Heart left ventricle (tissue), 16 donors: Measurements from ENCODE around the gene KRTAP5-1. TPM values are rescaled to one million over a fixed set of nuclear protein-coding genes. Genes with fewer than 3 reads are reported as not detected.

ENCODE experiments used
- ATAC-seq, 4 donors: fragments of 200-7000 bp; cut with Tn5 transposase; one replicate each; pipeline ENCODE4 v1.9.1; 2020 to 2022; ENCODE audit warnings: moderate library complexity in 4 of 4, mild to moderate bottlenecking in 3 of 4, moderate number of reproducible peaks in 1 of 4
- DNase-seq, 5 donors: peaks; one replicate each; pipeline ENCODE4 v3.0.0-alpha.2; 2020
- H3K27ac ChIP-seq, 12 donors: fragments of 200-600 bp; sonication (generic) in 4 of 12; one replicate each; pipeline versions ENCODE4 v1.5.0 to v1.8.0; 2016 to 2022; ENCODE audit warnings: mild to moderate bottlenecking in 2 of 12
- H3K27me3 ChIP-seq, 9 donors: fragments of 200-600 bp; sonication (generic) in 2 of 9; one replicate each; pipeline versions ENCODE4 v1.5.1 to v1.8.0; 2016 to 2022; ENCODE audit warnings: mild to moderate bottlenecking in 3 of 9
- H3K36me3 ChIP-seq, 9 donors: fragments of 200-600 bp; sonication (generic) in 2 of 9; one replicate each; pipeline versions ENCODE4 v1.5.0 to v1.8.0; 2018 to 2022; ENCODE audit warnings: mild to moderate bottlenecking in 2 of 9
- H3K4me1 ChIP-seq, 12 donors: fragments of 200-600 bp; sonication (generic) in 4 of 12; one replicate each; pipeline versions ENCODE4 v1.5.0 to v1.8.0; 2016 to 2022; ENCODE audit warnings: mild to moderate bottlenecking in 3 of 12
- H3K4me3 ChIP-seq, 12 donors: fragments of 200-600 bp; sonication (generic) in 4 of 12; one replicate each; pipeline versions ENCODE4 v1.5.0 to v1.8.0; 2017 to 2022; ENCODE audit warnings: mild to moderate bottlenecking in 9 of 12, moderate library complexity in 4 of 12
- H3K9me3 ChIP-seq, 12 donors: fragments of 200-600 bp; sonication (generic) in 4 of 12; one replicate each; pipeline versions ENCODE4 v1.5.0 to v1.8.0; 2016 to 2022; ENCODE audit warnings: mild to moderate bottlenecking in 1 of 12
- POLR2A ChIP-seq, 2 donors: fragments of 450-650 bp; IDR thresholded peaks; one replicate each; pipeline ENCODE4 v1.6.1; 2017; ENCODE audit warnings: antibody characterized with exemption in 2 of 2, mild to moderate bottlenecking in 2 of 2, moderate library complexity in 2 of 2
- WGBS, 4 donors: extraction: QIAGEN DNeasy Blood & Tissue Kit in 2 of 4; methylation state at CpG; one replicate each; pipeline versions ENCODE4 v1.1.5 to v1.1.7; 2013 to 2018; 5-methylcytosine and 5-hydroxymethylcytosine counted together
- intact Hi-C, 10 donors: fragments of 100-400 bp; cut with DNase I; formaldehyde crosslinking; loops; one replicate each; pipeline versions ENCODE4 v1.11.1 to v1.14.2; 2022
- polyA plus RNA-seq, 2 donors: library from polyadenylated mRNA; stranded (reverse); fragments of 200-250 nt; gene quantifications; one replicate each; pipeline ENCODE4 v1.2.3, GENCODE V29; 2013
- total RNA-seq, 9 donors: library from RNA; depleted of rRNA in 2 of 9; stranded (reverse); fragments of >200 nt in 2 of 9; fragmentation: NEBNext Ultra II Directional in 3 of 9; extraction: Animal tissue kit (Norgen Biotek cat#: 25700) in 3 of 9; gene quantifications; one replicate each; pipeline versions ENCODE4 v1.1.0 to v1.2.4, GENCODE V29; 2016 to 2023
- TF ChIP-seq, protein P1 (sequence below), 12 donors: fragments of 200-600 bp; sonication (generic) in 4 of 12; IDR thresholded peaks; one replicate each; pipeline versions ENCODE4 v1.5.0 to v1.8.0; 2018 to 2022; ENCODE audit warnings: antibody characterized with exemption in 12 of 12, mild to moderate bottlenecking in 5 of 12
- donor health status: ischemic (EF 13 %, LVEDD 7.1; RV severe dilation, severe dysfunction).
- donor health status: healthy with polysubstance abuse.
- donor health status: DM: no; HTN: yes; CAD: no.
- donor health status: DM: no; HTN: no; CAD: no.
- donor health status: ischemic (EF 25% LVEDD 6.9; RV normal size, moderate dysfunction).
- donor health status: ischemic (EF 25% LVEDD 5.7; RV mildly dilated, moderate dysfunction).
- donor health status: healthy.
- donor health status: DM: yes; HTN: yes; CAD: no.
- donor health status: ischemic (EF 35%, LVEDD 5.7; RV mildly dilated, moderate dysfunction).
- donor health status: nonischemic (EF 11% LVEDD 7.7; RV severe dilation, severe dysfunction).
- donor health status: DM: yes; HTN: yes; CAD: no.
- donor health status: PGD.
- donor health status: ischemic (EF 29% LVEDD 5.4; RV normal size, mild dysfunction).
- donor health status: nonischemic (EF 23%, LVEDD 6.1; RV moderate dilation, normal function).

Gene KRTAP5-1
- total and polyA plus RNA-seq, 11 donors: not detected

DNA sequence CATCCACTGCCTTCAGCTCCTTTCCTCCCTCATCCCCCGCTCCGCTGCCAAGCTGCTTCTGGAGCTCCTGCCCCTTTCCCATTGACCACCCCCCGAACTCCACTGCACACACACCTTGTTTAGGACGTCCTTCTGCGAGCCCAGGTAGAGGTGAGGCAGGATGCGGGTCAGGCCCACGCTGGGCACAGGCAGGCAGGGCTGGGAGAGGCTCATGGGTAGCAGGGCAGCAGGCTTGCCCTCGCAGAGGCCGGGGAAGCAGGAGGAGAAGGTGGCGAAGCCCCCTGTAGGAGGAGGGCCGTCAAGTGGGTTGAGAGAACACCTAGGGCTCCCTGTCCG, 26.3 kb downstream of the KRTAP5-1 start:
- no peaks in the 10 kb centered on the region for H3K27me3 ChIP-seq
- H3K27ac ChIP-seq: peak overlapping the region; percentile 78 to 99 (median 88)
- intact Hi-C loops: loop anchor here in 1 of 10 donors (2.0 kb wide), 1 partner anchor 14 kb away; the partner anchor contains the start of gene DUSP8
- DNase-seq: no peak
- H3K9me3 ChIP-seq: no peaks in the 10 kb centered on the region
- H3K36me3 ChIP-seq: peaks cover 0 to 52% (median 37%) of the 10 kb centered on the region in 9 donors
- peaks cover 4 to 57% (median 29%) of the 10 kb centered on the region in 12 donors for H3K4me1 ChIP-seq
- TF ChIP-seq, protein P1, sequence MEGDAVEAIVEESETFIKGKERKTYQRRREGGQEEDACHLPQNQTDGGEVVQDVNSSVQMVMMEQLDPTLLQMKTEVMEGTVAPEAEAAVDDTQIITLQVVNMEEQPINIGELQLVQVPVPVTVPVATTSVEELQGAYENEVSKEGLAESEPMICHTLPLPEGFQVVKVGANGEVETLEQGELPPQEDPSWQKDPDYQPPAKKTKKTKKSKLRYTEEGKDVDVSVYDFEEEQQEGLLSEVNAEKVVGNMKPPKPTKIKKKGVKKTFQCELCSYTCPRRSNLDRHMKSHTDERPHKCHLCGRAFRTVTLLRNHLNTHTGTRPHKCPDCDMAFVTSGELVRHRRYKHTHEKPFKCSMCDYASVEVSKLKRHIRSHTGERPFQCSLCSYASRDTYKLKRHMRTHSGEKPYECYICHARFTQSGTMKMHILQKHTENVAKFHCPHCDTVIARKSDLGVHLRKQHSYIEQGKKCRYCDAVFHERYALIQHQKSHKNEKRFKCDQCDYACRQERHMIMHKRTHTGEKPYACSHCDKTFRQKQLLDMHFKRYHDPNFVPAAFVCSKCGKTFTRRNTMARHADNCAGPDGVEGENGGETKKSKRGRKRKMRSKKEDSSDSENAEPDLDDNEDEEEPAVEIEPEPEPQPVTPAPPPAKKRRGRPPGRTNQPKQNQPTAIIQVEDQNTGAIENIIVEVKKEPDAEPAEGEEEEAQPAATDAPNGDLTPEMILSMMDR (IDR thresholded peaks at IDR 0.05): no peak
- no peak for TF ChIP-seq POLR2A (IDR thresholded peaks at IDR 0.05)
- no peak for ATAC-seq
- 63 to 74% (median 64%) methylated on average over 7 to 12 of the region's 12 CpGs for WGBS, 4 donors
- H3K4me3 ChIP-seq: no peak overlapping the region

GRCh38 chr11:1557904-1558774, 26.9 kb downstream of the KRTAP5-1 start:
- Histone ChIP-seq H3K4me1 (peaks cover 4 to 61% (median 29%) of the 10 kb centered on the region in 12 donors), H3K4me3 (no peak overlapping the region), H3K27ac (peak overlapping the region; percentile 78 to 99 (median 88)), H3K27me3 (no peaks in the 10 kb centered on the region), H3K36me3 (peaks cover 0 to 46% (median 32%) of the 10 kb centered on the region in 9 donors), H3K9me3 (no peaks in the 10 kb centered on the region)
- intact Hi-C loops: loop anchor here in 1 of 10 donors (2.0 kb wide), 1 partner anchor 15 kb away; the partner anchor contains the start of gene DUSP8
- DNase-seq: peak; percentile 62 to 79 (median 76)
- WGBS, 4 donors: 25 to 41% (median 36%) methylated on average over 23 to 29 of the region's 29 CpGs
- peak in 3 of 4 donors; percentile 40 to 56 (median 53) for ATAC-seq
- TF ChIP-seq, protein P1 (IDR thresholded peaks at IDR 0.05): no peak
- TF ChIP-seq POLR2A (IDR thresholded peaks at IDR 0.05): no peak

DNA sequence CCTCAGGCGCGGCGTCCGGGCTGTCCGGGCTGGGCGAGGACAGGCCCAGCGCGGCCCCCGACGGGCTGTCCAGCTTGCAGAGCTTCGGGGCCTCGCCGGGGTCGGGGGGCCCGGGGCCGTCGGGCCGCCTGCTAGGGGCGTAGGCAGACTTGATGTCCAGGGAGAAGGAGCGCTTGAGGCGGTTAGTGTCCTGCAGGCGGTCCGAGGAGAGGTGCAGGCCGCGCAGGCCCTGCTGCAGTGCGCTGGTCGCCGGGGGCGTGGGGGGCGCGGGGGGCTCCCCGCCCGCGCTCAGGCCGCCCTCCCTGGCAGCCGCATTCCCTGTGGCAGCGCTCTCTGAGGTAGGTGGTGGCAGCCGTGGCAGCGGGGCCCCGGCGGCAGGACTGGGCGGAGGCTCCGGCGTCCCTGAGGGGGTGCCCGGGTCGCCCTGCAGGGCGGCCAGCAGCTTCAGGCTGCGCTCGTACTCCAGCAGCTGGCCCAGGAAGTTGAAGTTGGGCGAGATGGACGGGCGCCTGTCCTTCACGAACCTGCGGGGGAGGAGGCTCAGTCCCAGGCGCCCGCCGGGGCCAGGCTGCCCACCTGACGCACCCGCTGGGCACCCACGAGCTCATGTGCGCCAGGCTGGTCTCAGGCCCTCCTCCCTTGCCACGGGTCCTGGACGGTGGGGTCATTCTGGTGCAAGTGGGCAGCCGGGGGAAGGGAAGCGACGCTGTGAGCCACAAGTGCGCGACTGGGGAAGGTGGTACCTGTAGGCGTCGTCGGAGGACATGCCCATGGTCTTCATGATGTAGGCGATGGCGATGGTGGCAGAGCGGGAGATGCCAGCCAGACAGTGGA, 27.8 kb downstream of the KRTAP5-1 start:
- H3K27ac ChIP-seq: peak overlapping the region; percentile 74 to 99 (median 88)
- no peak overlapping the region for H3K4me3 ChIP-seq
- WGBS, 4 donors: 88 to 94% (median 92%) methylated on average over 48 to 74 of the region's 74 CpGs
- no peak for TF ChIP-seq POLR2A (IDR thresholded peaks at IDR 0.05)
- TF ChIP-seq, protein P1 (IDR thresholded peaks at IDR 0.05): no peak
- peak in 2 of 5 donors; percentile 6 to 54 for DNase-seq
- ATAC-seq: no peak
- peaks cover 0 to 40% (median 27%) of the 10 kb centered on the region in 9 donors for H3K36me3 ChIP-seq
- H3K27me3 ChIP-seq: no peaks in the 10 kb centered on the region
- H3K4me1 ChIP-seq: peaks cover 4 to 69% (median 35%) of the 10 kb centered on the region in 12 donors
- no peaks in the 10 kb centered on the region for H3K9me3 ChIP-seq
- intact Hi-C loops: no loop called here
